T-helper 1 cell treated with Interleukin-12 subunit alpha and Interleukin-12 subunit beta and Interleukin-4 antibody, amounts not matched to agents 30 ng/mL and 1 ng/mL, for 36 hours (primary cell): ENCODE measurements around the gene OR2T1. TPM values are rescaled to one million over a fixed set of nuclear protein-coding genes. Genes with fewer than 3 reads are reported as not detected.
"Not testable (repeated sequence)": the region's sequence is repeated elsewhere in the genome, so short reads cannot be mapped to it uniquely, and the experiment has no call there.

Experiments used
- intact Hi-C: fragments of 100-400 bp; cut with micrococcal nuclease; formaldehyde crosslinking; loops from one replicate; pipeline ENCODE4 v1.15.1; 2024
- total RNA-seq: library from RNA; stranded (reverse); gene quantifications from 2 replicates; pipeline ENCODE4 v1.2.3, GENCODE V29; 2022

OR2T1 gene
- total RNA-seq, 1 donor from 2014 or later, result not detected

GRCh38 chr1:248433811-248434415, 31.1 kb downstream of the OR2T1 start:
- intact Hi-C loops, result not testable (repeated sequence)

GRCh38 chr1:248434913-248435312, 32.1 kb downstream of the OR2T1 start:
- intact Hi-C loops, result not testable (repeated sequence)

DNA sequence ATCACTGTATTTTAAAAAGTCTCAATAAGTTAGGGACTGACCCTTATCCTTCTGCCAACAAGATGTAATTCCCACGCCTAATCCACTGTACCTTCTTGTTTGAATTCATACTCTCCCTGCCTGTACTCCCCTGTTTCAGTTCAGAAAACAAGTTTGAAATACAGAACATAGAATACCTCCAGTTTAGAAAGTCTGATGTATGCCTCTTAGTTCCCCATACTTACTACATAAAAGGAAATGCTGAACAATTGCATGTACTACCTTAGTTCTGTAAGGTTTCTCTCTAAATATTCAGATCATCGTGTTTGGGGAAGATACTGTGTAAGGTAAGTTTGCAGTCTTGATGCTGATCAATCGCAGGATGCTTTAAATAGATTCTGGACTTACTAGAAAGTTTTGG, 33.5 kb downstream of the OR2T1 start:
- intact Hi-C loops, result not testable (repeated sequence)

GRCh38 chr1:248438668-248439067, 35.8 kb downstream of the OR2T1 start:
- intact Hi-C loops, result not testable (repeated sequence)

DNA sequence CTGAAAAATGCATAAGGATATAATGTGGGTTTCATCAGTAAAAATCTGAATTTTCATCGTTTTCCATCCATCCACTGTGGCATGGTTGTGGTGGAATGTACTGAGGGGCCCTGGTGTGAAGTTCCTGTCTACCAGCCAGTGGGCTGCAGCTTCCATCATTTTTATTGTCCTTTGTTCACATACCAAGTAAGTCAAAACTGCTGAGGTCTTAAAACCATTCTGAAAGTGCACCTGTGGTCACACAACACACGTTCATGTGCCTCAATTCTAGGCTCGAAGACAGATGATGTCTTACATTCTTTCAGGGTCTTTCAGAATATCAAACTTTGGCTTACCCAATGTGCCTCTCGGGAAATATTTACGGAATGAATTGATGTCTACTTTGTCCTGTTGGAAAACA, 36.4 kb downstream of the OR2T1 start:
- intact Hi-C loops, result not testable (repeated sequence)

DNA sequence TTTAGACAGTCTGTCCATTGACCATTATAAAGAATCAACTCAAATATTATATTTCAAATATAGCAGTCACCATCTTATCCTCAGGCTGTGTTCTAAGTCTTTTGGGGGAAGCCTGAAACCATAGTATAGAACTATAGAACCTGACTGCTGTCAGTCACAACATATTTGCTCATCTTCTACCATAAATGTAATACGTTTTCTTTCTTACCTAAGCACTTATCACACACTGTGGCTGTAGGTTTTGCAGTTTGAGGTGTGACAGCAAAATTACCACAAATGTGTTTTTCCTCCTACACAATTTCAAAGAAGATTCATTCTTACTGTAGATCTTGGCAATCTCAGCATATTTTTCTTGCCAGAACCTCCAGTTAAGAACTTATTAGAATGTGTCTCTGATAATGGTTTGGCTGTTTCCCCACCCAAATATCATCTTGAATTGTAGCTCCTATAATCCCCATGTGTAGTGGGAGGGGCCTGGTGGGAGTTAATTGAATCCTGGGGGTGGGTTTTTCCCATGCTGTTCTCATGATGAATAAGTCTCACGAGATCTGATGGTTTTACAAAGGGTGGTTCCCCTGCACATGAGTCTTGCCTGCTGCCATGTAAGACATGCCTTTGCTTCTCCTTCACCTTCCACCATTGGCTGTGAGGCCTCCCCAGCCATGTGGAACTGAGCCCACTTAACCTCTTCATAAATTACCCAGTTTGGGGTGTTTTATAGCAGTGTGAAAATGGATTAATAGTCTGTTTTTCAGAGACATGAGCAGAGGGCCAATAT, 39.8 kb downstream of the OR2T1 start:
- intact Hi-C loops, result not testable (repeated sequence)

DNA sequence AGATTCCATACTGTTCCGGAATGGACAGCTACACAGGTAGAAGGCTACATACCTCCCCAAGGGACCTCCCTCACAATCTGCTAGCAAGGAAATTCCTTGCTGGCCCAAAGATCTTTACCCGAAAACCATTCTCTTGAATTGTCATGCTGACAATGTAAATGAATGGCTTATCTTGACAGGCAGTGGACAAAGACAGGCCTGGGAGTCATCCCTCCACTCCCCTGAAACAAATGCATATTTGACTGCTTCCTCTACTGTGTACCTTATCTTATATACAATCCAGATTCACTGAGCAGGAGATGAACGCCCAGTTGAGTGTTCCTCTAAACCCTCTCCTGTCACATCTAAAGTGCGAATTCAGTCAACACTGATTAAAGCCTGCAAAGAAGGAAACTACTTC, 41.8 kb downstream of the OR2T1 start:
- intact Hi-C loops, result not testable (repeated sequence)

GRCh38 chr1:248445399-248445798, 42.6 kb downstream of the OR2T1 start, which contains the start of gene OR2T2:
TSS of gene OR2T2 (plus strand) at chr1:248445637. CDS start at chr1:248452798, 7,161 bp downstream.
- intact Hi-C loops, result not testable (repeated sequence)

GRCh38 chr1:248448409-248449074, 45.7 kb downstream of the OR2T1 start:
- intact Hi-C loops, result not testable (repeated sequence)

DNA sequence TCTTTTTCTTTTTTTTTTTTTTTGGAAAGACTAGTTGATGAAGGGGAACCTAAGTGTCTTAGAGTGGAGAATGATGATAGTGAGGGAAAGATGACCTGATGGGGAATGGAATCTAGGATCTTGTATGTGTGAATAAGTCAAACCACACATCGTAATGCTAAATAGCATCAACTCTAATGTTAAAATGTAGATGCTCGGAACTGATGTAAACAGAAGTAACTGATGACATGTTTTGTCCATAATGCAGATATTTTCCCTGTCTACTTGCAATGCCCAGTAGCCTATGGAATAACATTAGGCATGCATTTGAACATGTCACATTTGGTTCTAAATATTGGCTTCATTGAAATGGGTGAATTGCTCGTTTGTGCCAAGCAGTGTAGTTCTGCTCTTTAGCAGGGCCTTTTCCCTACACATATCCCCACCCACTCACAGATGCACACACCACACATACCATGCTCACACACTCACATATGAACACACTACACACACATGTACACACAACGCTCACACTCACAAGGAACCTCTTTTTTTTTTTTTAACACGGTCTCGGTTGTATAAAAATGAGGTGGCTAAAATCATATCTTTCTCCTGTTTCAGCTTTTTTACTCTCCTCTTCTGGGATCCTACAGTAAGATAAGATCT, 47.1 kb downstream of the OR2T1 start:
- intact Hi-C loops, result not testable (repeated sequence)

GRCh38 chr1:248450466-248451145, 47.8 kb downstream of the OR2T1 start:
- intact Hi-C loops, result not testable (repeated sequence)

DNA sequence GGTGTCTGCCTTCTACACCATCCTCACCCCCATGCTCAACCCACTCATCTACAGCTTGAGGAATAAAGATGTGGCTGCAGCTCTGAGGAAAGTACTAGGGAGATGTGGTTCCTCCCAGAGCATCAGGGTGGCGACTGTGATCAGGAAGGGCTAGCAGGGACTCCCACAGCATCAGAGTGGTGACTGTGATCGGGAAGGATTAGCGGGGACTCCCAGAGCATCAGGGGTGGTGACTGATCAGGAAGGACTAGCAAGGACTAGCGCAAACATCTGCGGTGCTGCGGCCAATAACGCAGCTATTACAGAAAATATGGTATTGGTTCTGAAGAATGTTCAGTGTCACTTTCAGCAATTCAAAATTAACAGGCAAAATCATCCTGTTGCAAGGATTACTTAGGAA, 50.8 kb downstream of the OR2T1 start:
- intact Hi-C loops, result not testable (repeated sequence)

DNA sequence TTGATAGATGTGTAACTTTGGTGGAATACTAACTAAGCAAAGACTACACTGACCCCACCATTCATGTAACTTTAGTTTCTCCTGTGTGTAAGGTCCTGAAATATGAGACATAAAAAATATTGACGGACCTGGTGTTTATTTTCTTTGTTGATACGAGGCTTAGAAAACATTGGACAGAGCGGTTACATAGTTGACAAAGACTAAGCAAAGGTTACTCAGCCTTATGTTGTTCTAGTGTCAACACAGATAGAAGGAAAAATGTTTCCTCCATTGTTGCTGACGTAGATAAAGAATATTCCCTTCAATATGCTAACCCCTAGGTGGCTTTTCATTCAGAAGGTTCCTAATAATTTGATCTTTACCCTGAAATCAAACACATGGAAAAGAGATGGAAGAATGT, 52.2 kb downstream of the OR2T1 start:
- intact Hi-C loops, result not testable (repeated sequence)

DNA sequence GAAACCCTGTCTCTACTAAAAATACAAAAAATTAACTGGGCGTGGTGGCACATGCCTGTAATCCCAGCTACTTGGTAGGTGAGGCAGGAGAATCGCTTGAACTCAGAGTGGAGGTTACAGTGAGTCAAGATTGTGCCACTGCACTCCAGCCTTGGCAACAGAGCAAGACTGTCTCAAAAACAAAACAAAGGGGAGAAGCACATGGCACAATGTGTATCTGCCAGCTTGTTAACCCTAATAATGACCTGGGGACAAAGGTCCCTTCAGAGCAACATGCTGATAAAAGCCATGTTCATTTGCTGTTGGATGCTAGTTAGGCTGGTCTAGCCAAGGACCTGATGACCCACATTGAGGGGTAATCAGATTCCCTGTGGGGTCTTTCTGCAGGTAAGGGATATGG, 53.8 kb downstream of the OR2T1 start:
- intact Hi-C loops, result not testable (repeated sequence)

Other genes starting within 250 kb of the OR2T1 start
- gene OR2M2, start 228.2 kb upstream of the OR2T1 start, total RNA-seq, result not detected in 2 replicates
- not detected in 2 replicates for gene OR2M3, start 205.8 kb upstream of the OR2T1 start, total RNA-seq
- gene OR2M4, start 171.6 kb upstream of the OR2T1 start, total RNA-seq, result not detected in 2 replicates
- gene OR2T33, start 125.1 kb upstream of the OR2T1 start, total RNA-seq, result not detected in 2 replicates
- not detected in 2 replicates for gene OR2T12, start 99.6 kb upstream of the OR2T1 start, total RNA-seq
- not detected in 2 replicates for gene OR2M7, start 78.5 kb upstream of the OR2T1 start, total RNA-seq
- not detected in 2 replicates for gene OR14C36, start 54.3 kb upstream of the OR2T1 start, total RNA-seq
- gene OR2T4, start 41.4 kb upstream of the OR2T1 start, total RNA-seq, result not detected in 2 replicates
- gene OR2T6, start 27.3 kb upstream of the OR2T1 start, total RNA-seq, result not detected in 2 replicates
- not detected in 2 replicates for gene OR2T2, start 42.6 kb downstream of the OR2T1 start, total RNA-seq
- not detected in 2 replicates for gene OR2T3, start 70.3 kb downstream of the OR2T1 start, total RNA-seq
- gene OR2T5, start 85.5 kb downstream of the OR2T1 start, total RNA-seq, result not detected in 2 replicates
- gene OR2G6, start 105.0 kb downstream of the OR2T1 start, total RNA-seq, result not detected in 2 replicates
- gene OR2T29, start 159.7 kb downstream of the OR2T1 start, total RNA-seq, result not detected in 2 replicates
- gene OR2T34, start 171.7 kb downstream of the OR2T1 start, total RNA-seq, result not detected in 2 replicates
- gene OR2T10, start 194.7 kb downstream of the OR2T1 start, total RNA-seq, result not detected in 2 replicates
- not detected in 2 replicates for gene OR2T11, start 232.0 kb downstream of the OR2T1 start, total RNA-seq
- gene OR2T35, start 242.2 kb downstream of the OR2T1 start, total RNA-seq, result not detected in 2 replicates